Sigmoid colon (tissue), 4 donors: ENCODE results near the gene MUC5B.

ENCODE experiments used
- CTCF ChIP-seq, 4 experiments: fragments of 450-650 bp in 3 of 4; fragments of 200-600 bp in 1 of 4; IDR thresholded peaks; one replicate each; pipeline ENCODE4 v1.5.1; 2016 to 2019; ENCODE audit warnings: antibody characterized with exemption in 4 of 4, mild to moderate bottlenecking in 3 of 4, moderate library complexity in 2 of 4
- EP300 ChIP-seq, 4 donors: sonication (generic); formaldehyde crosslinking; IDR thresholded peaks; one replicate each; pipeline ENCODE4 v1.6.1; 2017; ENCODE audit warnings: antibody characterized with exemption in 4 of 4
- POLR2AphosphoS5 ChIP-seq, 4 donors: sonication (generic); formaldehyde crosslinking; IDR thresholded peaks; one replicate each; pipeline ENCODE4 v1.6.1; 2017; ENCODE audit warnings: antibody characterized with exemption in 4 of 4

GRCh38 chr11:1233351-1234053 is 10.6 kb downstream of the MUC5B start:
- TF ChIP-seq CTCF (IDR thresholded peaks at IDR 0.05) = no peak
- no peak for TF ChIP-seq EP300 (IDR thresholded peaks at IDR 0.05)
- no peak for TF ChIP-seq POLR2AphosphoS5 (IDR thresholded peaks at IDR 0.05)
